Kidney glomerular epithelial cell (primary cell): ENCODE measurements around the gene WNT7B.
A peak's percentile ranks its signal among the peaks of the same experiment; 100 is the strongest.

Source experiments
- DNase-seq: peaks from one replicate; lab custom pipeline; 2025; lab: John Stamatoyannopoulos, UW

The WNT7B gene

DNA sequence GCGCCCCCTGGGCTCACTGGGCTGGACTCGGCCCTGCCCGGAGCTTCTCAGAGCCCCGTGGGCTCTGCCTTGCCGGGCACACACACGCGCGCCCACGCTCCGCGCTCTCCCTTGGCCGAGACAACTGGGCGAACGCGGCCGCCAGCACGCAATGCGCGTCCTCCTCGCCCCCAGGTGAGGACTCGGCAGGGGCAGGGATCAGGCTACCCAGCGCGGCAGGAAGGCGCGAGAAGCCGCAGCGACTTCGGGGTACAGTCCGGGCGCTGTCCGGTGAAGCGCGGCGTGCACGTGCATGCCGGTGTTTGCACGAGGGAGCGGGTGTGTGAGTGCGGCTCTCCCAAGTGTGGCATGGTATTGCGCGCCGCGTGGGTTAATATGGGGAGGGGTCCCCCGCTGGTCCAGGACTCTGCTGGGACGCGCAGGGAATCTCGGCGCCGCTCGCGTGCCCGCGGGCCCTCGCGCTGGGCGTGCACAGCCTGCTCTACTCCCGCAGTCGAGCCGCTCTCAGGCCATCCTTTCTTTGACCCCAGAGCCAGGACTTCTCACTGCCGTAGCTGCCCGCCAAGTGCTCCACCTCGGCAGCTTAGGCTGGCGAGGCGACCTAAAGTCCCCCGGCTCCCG lies 5.4 kb downstream of the WNT7B start:
- no peak for DNase-seq

DNA sequence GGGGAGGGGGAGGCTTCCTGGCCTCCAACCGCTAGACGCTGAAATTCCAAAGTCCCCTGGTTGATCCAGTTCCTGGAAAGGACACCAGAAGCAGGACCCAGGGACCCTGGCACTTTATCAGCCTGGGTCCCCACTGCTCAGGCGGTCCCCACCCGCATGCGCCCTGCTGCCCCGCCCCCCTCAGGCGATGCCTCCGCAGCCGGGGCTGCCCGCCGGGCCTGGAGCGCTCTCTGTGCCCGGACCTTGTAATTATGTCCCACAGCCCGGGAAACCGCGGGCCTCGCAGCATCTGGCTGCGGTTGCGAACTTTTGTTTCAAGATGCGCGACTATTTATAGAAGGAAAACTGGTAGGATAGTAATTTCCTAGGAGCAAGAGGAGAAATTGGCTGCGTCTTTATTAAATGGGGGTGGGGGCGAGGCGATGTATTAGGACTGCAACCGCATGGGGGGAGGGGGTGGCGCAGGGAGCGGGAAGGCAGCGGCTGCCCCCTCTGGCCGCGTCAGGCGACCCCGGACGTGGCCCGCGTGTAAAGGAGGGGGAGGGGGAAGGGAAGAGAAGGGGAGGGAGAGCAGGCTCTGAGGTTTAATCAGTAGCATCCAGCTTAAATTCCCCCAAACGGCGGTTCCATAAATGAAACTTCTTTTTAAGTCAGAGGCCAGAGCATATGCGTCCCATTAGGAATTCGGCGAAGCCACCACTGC lies 6.1 kb downstream of the WNT7B start:
- no peak for DNase-seq

DNA sequence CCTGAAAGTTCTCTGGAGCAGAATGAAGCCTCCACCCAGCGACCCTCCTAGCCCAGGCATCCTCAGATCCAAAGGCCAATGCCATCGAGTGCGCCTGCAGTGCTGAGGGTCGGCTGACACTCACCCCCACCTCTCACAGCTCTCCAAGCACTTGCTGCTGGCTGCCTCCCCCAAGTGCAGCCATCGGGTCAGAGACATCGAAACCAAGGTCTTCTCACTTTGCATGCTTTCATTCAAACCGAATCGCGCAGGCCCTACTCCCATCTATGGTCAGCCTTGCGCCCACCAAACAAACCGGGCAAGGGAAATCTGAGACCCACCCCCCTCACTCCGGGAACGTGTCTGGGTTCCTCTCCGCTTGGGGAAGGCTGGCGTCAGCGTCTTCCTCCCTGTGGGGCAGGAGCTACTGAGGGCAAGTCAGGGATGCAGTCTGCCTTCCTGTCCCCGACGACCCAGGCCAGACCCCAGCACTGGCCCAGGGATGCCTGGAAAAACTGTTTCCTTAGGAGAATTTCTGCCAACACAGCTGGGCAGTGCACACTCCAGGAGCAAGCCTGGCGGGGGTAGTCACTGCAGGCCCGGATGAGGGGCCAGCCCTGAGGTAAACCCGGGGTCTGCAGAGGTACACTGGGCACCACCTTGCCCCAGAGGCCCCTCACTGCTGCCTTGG lies 7.0 kb downstream of the WNT7B start:
- no peak for DNase-seq

DNA sequence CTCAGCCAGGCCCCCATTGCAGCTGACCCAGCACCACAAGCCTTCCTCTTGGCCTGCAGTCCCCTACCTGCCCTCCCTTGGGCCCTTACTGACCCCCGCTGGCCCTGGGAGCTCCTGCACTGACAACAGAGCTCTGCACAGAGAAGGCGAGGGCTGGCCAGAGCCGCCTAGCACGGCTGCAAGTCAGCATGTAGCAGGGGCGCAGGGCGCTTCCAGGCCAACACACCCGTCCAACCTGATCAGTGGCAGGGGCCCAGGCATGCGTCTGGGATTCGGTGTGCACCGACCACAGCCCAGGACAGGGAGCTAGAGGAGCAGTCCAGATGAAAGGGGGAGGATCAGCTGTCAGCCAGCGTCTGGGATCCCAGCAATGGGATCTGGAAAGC lies 7.6 kb downstream of the WNT7B start:
- DNase-seq = no peak

DNA sequence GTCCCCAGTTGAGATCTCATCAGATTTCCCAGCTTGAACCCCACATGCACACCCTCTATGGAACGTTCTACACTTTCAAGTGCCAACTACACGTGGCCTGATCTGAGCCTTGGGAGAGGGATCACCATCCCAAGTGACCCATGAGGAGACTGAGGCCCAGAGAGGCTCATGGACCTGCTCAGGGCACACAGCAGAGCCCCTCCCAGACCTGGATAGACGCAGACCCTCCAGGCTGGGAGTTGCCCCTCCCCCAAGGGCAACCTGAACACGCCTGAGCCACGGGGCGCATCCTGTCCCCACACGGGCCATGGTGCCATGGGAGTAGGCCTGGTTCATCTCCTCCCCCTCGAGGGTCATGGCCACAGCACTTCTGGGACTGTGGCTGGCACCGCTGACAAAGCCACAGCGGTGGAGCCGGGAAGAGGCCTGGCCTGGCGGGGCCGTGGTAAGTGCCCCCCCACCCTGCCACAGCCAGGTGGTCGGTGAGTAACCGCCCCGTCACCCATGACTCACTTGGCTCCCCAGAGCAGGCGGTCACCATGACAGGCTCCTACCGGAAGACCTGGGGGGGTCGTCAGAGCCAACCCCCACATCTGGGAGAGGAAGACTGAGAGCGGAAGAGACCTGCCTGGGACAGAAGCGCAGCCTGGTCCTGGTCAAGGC lies 8.1 kb downstream of the WNT7B start:
- peak; percentile 77 for DNase-seq

DNA sequence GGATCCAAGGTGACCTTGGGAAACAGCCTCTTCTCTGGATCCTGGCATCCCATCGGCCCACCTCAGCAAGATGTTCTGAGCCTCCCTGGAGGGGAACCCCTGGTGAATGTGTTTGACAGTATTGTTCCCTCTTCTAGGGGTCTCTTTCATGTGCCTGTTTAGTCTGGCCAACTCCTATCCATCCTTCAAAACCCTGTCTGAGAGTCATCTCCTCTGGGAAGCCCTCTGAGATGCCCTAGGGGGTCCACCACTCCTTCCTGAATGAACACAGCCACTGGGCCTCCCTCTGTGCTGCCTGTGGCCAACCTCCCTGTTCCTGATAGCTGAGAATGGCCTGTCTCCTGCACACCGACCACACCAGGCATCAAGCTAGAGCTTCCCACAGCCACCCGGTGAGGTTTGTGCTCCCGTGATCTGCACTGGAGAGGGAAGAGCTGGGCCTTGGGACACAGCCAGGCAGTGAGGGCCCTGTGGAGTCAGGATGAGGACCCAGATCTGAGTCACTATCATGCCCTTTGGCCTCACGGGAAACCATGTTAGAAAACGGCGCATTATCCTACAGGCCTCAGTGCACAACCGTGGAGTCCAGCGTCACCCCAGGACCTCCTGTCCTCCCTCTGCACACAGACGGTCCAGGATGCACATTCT lies 8.8 kb downstream of the WNT7B start:
- DNase-seq = no peak

DNA sequence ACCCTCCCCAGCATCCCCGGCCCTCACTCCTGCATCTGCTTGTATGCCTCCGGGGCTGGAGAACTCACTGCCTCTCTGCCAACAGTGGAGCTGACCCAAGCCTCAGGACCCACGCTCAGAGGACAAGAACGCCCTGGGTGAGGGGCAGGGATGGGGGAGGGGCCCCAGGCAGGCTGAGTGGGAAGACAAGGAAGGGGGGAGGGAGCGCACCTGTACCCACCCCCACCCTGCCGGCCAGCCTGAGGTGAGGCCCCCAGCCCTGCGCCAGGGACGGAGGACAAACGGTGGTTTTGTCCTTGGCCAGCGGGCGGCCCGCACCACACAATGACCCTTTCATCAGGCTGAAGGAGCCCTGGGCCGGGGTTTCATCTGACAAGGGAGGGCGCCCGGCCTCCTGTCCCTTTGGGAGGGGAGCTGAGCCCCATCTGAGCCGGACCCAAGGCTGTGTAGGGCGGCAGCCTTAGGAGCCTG lies 10.0 kb downstream of the WNT7B start:
- no peak for DNase-seq

DNA sequence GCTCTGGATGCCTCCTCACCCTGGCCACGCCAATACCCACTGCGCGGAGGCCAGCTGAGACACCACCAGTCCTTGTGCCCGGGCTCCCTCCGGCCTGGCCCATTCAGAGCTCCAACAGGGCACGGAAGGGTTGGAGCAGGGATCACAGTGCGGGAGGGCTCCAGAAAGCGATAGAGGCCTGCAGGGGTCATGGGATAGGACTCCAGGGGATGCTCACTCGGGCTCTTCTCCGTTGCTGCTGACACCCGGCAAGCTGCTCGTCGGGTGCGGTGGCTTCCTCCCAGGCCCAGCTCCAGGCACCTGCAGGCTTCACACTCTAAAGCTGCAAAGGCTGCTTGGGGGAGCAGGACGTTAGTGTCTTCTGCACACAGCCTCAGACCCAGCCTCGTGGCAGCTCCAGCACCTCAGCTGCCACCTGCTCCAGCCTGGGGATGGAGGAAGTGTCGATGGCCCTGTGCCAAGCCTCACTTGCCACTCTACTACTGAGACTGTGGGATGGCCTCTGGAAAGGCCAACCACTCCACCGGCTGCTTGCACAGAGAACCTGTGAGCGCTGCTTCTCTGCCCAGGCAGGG lies 10.6 kb downstream of the WNT7B start:
- no peak for DNase-seq

DNA sequence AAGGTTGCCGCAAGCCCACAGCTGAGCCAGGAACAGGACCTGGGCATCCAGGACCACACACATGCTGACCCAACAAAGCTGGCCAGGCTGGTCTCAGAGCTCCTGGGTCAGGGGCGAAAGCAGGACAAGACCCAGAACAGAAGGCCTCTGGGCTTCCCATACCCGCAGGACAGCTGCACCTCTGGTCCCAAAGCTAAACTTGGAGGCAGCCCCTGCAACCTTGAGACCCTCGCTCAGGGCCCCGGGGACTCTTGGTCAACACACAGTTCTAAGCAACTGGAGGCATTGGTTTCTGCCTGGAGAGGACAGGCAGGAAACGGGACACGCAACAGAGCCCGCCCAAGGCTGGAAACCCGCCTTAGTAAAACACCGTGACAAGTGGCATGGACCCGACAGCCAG lies 11.4 kb downstream of the WNT7B start:
- no peak for DNase-seq

DNA sequence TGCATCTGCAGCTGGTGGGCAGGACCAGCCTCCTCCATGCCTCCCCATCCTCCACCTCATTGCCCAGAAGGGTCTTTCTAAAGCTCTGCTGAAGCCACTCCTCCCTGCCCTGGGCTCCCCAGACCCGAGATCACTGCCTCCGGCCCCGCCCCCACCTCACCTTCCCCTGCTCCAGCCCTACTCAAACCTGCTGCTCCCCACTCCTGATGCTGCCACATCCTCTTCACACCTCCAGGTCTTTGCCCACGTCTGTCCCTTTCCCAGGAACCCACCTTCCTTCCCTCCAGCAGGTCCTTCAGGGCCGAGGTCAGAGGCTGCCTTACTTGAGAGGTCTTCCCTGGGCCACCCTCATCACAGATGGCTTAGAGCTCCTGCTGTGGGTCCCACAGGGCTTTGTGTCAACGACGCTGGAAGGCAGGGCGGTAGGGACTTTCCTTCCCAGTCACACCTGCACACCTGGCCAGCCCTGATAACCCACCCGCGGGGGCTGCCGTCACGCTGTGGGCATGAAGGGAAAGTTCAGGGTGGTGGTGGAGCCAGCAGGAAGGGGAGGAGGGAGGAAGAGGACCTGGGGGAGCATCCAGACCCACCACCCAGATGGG lies 11.9 kb downstream of the WNT7B start:
- no peak for DNase-seq

DNA sequence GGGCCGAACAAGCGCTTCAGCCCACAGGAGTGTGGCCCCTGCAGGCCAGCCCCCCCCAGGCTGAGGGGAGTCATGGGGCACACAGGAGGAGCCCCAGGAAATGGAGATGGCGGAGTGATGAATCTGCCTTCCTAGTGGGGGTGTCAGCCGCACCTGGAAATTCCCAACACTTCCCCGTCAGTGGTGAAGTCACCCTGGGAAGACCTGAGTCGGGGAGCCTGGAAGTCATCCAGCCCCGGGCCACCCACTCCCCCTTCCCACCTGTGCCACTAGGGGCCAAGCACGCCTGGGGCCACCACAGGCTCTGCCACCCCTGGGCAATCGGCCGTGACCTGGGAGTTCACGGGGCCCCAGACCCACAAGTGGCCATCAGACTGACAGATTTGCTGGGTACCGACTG lies 12.6 kb downstream of the WNT7B start:
- no peak for DNase-seq

DNA sequence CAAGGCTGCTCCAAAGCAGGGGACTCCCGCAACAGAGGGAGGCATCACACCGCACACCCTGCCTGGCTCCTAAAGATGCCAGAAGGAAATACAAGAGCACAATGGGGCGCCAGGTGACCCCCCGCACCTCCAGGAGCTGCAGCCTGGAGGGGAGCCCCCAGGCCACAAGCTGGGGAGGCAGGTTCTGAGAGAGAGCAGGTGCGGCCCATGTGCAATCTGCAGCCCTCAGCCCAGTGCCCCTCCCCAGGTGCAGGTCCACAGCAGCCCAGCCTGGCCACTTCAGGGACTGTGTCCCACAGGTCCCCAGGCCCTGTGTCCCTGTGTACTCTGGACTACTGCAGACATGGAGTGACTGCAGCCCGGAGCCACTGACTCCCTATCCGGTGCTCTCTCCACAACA lies 13.1 kb downstream of the WNT7B start:
- no peak for DNase-seq

DNA sequence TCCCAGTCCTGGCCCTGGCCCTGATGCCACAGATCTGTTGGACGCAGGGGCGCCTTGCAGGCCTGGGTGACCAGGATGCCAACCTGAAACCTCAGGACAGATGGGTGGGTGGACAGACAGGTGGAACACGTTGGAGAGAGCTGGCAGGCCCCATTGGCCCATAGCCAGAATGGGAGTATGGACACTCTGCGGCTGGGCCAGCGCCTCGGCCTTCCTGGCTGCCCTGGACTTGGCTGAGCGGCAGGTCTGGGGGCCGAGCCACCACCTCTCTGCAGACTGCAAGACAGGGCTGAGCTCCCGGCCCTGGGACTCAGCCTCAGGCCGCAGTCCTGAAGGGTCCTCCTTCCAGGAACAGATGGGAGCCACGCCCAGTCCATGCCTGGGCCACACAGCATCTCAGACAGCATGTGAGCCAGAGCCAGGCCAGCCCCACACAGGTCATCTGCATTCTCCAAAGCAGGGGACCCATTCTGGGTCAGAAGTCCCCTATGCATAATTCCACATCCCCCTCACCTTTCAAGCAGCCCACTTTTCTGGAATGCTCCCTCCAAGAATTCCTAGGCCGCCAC lies 14.1 kb downstream of the WNT7B start:
- no peak for DNase-seq

DNA sequence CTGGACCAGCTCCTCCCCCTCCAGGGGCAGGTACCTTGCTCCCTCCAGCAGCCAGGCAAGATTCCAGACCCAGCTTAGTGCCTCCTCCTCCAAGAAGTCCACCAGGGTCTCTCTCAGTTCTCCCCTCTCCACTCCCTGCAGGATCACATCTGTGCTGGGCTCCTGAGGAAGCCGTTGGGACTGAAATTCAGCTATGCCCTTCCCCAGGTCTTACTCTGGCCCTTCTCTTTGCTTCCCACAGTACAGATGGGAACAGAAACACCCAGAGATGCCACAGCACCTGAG lies 14.6 kb downstream of the WNT7B start:
- DNase-seq = no peak

DNA sequence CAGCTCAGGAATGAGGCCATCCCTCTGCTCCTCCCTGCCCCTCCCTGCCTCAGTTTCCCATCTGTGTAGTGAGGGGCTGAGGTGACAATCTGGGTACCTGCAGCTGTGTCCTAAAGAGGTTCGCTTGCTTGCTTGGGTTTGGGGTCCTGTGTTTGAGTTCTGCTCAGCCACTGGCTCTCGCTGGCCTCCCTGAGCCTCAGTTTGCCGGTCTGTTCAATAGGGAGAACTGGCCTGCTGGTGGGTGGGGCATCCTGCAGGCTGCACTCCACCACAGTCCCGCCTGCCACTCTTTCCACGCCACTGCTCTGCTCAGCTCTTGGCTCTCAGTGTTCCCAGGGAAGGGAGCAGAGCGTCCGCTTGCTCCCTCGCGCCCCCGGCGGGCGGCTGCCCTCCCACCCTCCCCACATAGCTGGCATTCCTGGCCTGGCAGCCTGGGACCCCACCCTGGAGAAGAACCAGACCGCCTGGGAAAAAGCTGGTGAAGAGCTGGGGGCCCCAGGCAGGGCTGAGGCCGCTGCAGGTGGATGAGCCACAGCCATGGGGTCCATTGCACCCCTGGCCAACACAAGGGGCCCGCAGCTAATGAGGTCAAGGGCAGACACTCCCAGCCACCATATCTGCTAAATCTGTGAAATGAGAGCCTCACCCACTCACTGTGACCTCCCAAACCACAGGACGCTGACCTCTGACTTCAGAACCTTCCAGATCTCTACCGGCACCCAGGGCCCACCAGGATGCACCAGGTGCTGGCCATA lies 15.1 kb downstream of the WNT7B start:
- no peak for DNase-seq

DNA sequence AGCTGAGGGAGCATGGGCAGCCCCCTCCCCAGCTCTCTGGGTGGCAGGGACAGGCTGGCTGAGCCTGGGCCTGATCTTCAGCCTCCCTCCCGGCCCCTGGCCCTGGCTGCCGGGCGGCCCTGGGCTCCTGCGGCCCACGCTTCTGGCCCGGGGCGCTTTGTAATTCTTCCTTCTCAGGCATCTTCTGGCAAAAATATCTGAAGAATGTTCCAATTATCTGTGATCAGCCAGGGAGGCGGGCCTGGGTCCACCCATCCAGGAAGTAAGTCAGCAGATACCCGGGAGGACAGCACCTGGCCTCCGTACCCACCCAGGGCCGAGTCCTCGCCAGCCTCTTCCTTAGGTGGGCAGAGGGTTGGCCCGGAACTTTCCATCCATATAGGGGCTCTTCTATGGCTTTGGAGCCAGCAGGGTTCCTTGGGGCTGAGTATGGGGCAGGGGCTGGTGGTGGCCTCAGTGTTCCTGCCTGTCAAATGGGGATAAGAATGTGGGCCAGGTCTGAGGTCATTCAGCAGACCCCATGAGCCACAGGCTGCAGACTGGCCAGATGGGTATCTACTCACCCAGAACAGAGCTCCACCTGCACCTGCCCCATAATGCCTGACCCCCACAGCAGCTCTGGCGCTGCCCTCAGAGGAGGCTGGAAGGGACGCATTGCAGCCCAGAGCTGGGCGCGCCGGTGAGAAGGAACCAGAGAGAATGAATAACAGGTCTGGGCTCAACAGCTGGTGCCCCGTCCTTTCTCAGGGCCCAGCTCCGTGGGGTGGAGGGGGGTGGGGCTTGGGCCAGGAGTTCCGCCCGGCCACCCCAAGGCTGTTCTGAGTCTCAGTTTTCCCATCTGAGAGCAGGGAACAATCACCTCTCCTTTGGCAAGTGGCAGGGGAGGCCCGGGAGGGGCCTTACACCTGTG lies 16.2 kb downstream of the WNT7B start:
- DNase-seq = no peak

DNA sequence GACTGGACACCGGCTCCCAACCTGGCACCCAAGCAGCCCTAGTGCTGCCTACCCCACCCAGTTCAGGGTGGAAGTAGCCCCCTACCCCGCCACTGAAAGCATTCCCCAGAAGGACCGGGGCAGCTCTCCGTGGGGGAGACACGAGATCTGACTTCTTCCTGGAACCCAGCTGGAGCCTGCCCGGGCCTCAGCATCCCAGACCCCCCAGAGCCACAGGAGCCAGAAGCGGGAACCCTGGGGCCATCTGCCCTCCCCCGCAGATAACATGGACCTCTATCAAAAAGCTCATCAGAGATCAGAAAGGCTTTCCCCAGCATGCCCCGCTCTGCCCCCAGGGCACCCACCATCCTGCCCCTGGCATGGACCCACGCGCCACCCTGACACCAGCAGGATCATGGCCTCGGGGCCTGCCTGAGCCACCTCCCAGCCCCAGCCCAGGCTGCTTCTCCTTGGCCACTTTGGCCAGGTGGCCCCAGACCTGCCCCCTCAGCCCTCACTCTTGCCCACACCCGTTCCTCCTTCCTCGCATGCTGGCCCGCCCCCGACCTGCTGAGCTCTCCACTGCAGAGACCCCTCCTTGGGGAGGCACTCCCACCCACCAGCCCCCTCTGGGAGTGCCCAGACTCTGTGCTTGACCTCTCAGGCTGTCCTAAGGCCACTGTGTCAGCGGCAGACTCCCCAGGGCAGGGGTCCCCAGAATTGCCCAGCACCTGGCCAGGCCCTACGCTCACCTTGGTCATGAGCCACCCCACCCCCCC lies 17.1 kb downstream of the WNT7B start:
- no peak for DNase-seq

DNA sequence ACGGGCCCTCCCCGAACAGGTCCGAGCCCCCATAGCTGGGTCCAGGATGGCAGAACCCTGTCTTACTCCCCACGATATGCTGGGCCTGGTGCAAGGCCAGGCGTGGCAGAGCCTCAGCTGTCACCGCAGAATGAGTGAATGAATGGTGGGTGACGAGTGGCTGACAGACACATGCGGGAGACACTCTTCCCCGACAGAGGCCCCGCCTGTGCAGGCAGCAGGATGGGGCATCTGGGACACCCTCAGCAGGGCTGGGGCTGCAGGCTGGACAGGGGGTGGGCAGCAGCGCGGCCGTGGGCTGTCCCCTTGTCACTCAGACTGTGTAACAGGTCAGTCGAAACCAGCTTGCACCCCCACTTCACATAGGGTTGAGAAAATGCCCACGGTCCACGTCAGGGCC lies 18.0 kb downstream of the WNT7B start:
- DNase-seq = no peak

DNA sequence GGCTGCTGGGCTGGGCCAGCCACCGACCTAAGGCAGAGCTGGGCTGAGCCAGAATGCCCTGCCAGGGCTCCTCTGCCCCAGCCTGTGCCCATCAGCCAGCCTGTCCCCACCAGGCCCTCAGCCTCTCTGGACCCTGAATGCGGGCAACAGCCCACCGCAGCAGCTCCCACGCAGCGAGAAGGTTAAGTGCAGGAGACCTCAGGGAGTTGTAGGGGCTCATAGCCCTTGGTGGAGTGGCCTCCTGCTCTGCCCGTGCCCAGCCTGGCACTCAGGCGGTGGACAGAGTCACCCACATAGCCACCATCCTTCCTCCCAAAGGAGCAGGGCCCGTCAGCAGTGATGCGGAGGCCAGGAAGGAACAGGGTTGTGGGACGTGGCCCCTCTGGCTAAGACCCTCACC lies 19.1 kb downstream of the WNT7B start:
- no peak for DNase-seq
